ENCODE data around the gene TMEM256. TPM values are rescaled to one million over a fixed set of nuclear protein-coding genes. Genes with fewer than 3 reads are reported as not detected.
A peak's percentile ranks its signal among the peaks of the same experiment; 100 is the strongest.

Gene TMEM256
- total RNA-seq, 2 donors from 2014 or later, result 133 to 175 TPM

DNA sequence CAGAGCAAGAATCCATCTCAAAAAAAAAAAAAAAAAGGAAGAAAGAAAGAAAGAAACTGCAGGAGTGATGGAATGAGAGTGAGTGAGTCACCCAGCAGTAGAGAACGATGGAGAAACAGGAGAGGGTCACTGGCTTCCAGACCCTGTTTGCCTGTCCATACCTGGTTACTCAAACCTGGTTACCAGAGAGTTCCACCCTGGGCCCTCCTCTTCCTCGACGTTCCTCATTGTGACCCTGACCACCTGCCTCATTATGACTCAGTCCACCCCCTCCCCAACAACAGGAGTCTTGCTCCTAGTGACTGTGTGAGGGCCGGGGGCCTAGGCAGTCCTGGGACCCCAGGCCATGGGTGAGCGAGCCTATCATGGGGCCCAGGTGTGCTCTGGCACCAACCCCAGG lies 24.7 kb upstream of the TMEM256 start, which contains the start of gene SPEM3:
TSS of gene SPEM3 (plus strand) at position 301 of the 400 bp plus-strand sequence. CDS start at position 347, 46 bp downstream.
- no peaks in the 10 kb centered on the region for H3K4me1 ChIP-seq (ENCODE audit: control insufficient read depth, insufficient read depth, low read length)
- Mint-ChIP-seq H3K4me3 (no peak within 1 kb of the TSS), H3K27me3 (ENCODE audit: insufficient read depth) (peaks cover 29% of the 10 kb centered on the region), H3K27ac (peak within 1 kb of the TSS; percentile 26), H3K36me3 (ENCODE audit: low read depth) (no peaks in the 10 kb centered on the region), H3K9me3 (no peaks in the 10 kb centered on the region), H3K4me1 (no peaks in the 10 kb centered on the region)
- no peaks in the 10 kb centered on the region for H3K36me3 ChIP-seq (ENCODE audit: control insufficient read depth, insufficient read depth, low read length)
- H3K27ac ChIP-seq (ENCODE audit: low read depth, low read length), result no peak within 1 kb of the TSS
- DNase-seq, result no peak
- WGBS, 2 experiments (ENCODE audit: insufficient coverage in 1 of 2, insufficient read length in 1 of 2), result 75 to 84% methylated on average over 4 to 5 of the region's 5 CpGs
- no peak within 1 kb of the TSS for H3K9ac ChIP-seq (ENCODE audit: extremely low read depth, low read length, poor library complexity, severe bottlenecking)
- no peak within 1 kb of the TSS for H3K4me3 ChIP-seq (ENCODE audit: low read length)
- TF ChIP-seq, protein P1, sequence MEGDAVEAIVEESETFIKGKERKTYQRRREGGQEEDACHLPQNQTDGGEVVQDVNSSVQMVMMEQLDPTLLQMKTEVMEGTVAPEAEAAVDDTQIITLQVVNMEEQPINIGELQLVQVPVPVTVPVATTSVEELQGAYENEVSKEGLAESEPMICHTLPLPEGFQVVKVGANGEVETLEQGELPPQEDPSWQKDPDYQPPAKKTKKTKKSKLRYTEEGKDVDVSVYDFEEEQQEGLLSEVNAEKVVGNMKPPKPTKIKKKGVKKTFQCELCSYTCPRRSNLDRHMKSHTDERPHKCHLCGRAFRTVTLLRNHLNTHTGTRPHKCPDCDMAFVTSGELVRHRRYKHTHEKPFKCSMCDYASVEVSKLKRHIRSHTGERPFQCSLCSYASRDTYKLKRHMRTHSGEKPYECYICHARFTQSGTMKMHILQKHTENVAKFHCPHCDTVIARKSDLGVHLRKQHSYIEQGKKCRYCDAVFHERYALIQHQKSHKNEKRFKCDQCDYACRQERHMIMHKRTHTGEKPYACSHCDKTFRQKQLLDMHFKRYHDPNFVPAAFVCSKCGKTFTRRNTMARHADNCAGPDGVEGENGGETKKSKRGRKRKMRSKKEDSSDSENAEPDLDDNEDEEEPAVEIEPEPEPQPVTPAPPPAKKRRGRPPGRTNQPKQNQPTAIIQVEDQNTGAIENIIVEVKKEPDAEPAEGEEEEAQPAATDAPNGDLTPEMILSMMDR (conservative IDR thresholded peaks at IDR 0.05), result no peak
- no peaks in the 10 kb centered on the region for H3K9me3 ChIP-seq (ENCODE audit: control insufficient read depth, low read length)
- H3K27me3 ChIP-seq (ENCODE audit: control insufficient read depth, insufficient read depth, low read length, poor library complexity, severe bottlenecking), result no peaks in the 10 kb centered on the region

DNA sequence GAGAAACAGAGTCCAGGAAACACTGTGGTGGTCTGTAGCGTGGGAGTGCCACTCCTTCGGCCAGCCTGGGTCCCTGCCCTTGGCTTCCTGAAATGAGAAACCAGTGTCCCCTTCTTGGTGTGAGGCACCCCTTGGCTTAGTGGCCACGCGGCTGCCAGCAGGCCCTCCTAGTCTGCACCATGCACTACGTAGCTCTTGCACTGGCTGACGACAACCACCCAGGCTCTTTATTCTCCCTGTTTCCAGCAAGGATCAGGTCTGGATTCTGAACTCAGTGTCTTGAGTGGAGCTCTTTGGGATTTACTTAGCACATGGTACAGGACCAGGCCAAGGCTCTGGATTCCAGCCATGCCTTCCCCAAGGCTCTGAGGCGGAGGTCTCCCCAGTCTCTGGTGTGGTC lies 23.7 kb upstream of the TMEM256 start:
- H3K9me3 ChIP-seq (ENCODE audit: control insufficient read depth, low read length), result no peaks in the 10 kb centered on the region
- DNase-seq, result no peak
- Mint-ChIP-seq H3K36me3 (ENCODE audit: low read depth) (no peaks in the 10 kb centered on the region), H3K4me3 (no peak overlapping the region), H3K27me3 (ENCODE audit: insufficient read depth) (peaks cover 29% of the 10 kb centered on the region), H3K27ac (no peak overlapping the region), H3K9me3 (no peaks in the 10 kb centered on the region), H3K4me1 (no peaks in the 10 kb centered on the region)
- H3K9ac ChIP-seq (ENCODE audit: extremely low read depth, low read length, poor library complexity, severe bottlenecking), result no peak overlapping the region
- no peaks in the 10 kb centered on the region for H3K27me3 ChIP-seq (ENCODE audit: control insufficient read depth, insufficient read depth, low read length, poor library complexity, severe bottlenecking)
- H3K4me1 ChIP-seq (ENCODE audit: control insufficient read depth, insufficient read depth, low read length), result no peaks in the 10 kb centered on the region
- no peaks in the 10 kb centered on the region for H3K36me3 ChIP-seq (ENCODE audit: control insufficient read depth, insufficient read depth, low read length)
- TF ChIP-seq, protein P1 (conservative IDR thresholded peaks at IDR 0.05), result no peak
- no peak overlapping the region for H3K4me3 ChIP-seq (ENCODE audit: low read length)
- WGBS, 2 experiments (ENCODE audit: insufficient coverage in 1 of 2, insufficient read length in 1 of 2), result 94 to 98% methylated on average over 5 to 7 of the region's 7 CpGs
- H3K27ac ChIP-seq (ENCODE audit: low read depth, low read length), result no peak overlapping the region

DNA sequence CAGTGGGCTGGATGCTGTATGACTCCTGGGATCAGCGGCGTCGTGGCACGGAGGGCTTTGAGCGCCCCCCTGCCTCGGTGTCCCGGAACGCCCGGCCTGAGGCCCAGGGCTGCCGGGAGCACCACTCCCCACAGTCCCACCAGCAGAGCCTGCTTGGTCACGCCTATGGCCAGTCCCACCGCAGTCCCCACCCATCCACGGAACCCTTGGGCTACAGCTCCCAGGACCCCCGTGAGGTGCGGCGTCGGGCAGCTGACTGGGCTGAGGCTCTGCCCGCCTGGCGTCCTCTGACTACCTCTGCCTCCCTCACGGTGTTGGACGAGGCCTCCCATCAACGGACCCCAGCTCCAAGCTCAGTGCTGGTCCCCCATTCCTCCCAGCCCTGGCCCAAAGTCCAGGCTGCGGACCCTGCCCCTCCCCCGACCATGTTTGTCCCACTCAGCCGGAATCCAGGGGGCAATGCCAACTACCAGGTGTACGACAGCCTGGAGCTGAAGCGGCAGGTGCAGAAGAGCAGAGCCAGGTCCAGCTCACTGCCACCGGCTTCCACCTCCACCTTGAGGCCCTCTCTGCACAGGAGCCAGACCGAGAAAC lies 23.1 kb upstream of the TMEM256 start:
- DNase-seq, result no peak
- H3K27me3 Mint-ChIP-seq (ENCODE audit: insufficient read depth), result peaks cover 27% of the 10 kb centered on the region
- no peaks in the 10 kb centered on the region for H3K9me3 ChIP-seq (ENCODE audit: control insufficient read depth, low read length)
- no peak overlapping the region for H3K4me3 Mint-ChIP-seq
- WGBS, 2 experiments (ENCODE audit: insufficient coverage in 1 of 2, insufficient read length in 1 of 2), result 94 to 98% methylated on average over 24 to 29 of the region's 29 CpGs
- no peak overlapping the region for H3K9ac ChIP-seq (ENCODE audit: extremely low read depth, low read length, poor library complexity, severe bottlenecking)
- H3K27ac Mint-ChIP-seq, result no peak overlapping the region
- no peaks in the 10 kb centered on the region for H3K36me3 ChIP-seq (ENCODE audit: control insufficient read depth, insufficient read depth, low read length)
- H3K9me3 Mint-ChIP-seq, result no peaks in the 10 kb centered on the region
- no peak overlapping the region for H3K4me3 ChIP-seq (ENCODE audit: low read length)
- H3K4me1 ChIP-seq (ENCODE audit: control insufficient read depth, insufficient read depth, low read length), result no peaks in the 10 kb centered on the region
- TF ChIP-seq, protein P1 (conservative IDR thresholded peaks at IDR 0.05), result no peak
- H3K36me3 Mint-ChIP-seq (ENCODE audit: low read depth), result no peaks in the 10 kb centered on the region
- H3K4me1 Mint-ChIP-seq, result no peaks in the 10 kb centered on the region
- H3K27ac ChIP-seq (ENCODE audit: low read depth, low read length), result no peak overlapping the region
- no peaks in the 10 kb centered on the region for H3K27me3 ChIP-seq (ENCODE audit: control insufficient read depth, insufficient read depth, low read length, poor library complexity, severe bottlenecking)
